ENCODE data around the gene TIGD6.
"Not testable (repeated sequence)": the region's sequence is repeated elsewhere in the genome, so short reads cannot be mapped to it uniquely, and the experiment has no call there.

The TIGD6 gene
- 2.6 reads per million, percentile 8 among the genes with 10 or more reads in this experiment for total RNA-seq

- DNase-seq = peak; percentile 73
Observed at GRCh38 chr5:150000256-150000989, at the start of gene TIGD6, which contains the start of gene HMGXB3. TIGD6 (minus strand) TSS chr5:150000654; CDS start chr5:149996348, 4,306 bp downstream. HMGXB3 (plus strand) TSS chr5:150000739; CDS start chr5:150004853, 4,114 bp downstream.

GRCh38 chr5:150046031-150046430, 45.6 kb upstream of the TIGD6 start:
- no peak for DNase-seq

- no peak for DNase-seq
Observed at GRCh38 chr5:150045549-150045948, 45.1 kb upstream of the TIGD6 start.

GRCh38 chr5:150044712-150045111, 44.3 kb upstream of the TIGD6 start:
- no peak for DNase-seq

GRCh38 chr5:150044329-150044681, 43.9 kb upstream of the TIGD6 start:
- no peak for DNase-seq

- no peak for DNase-seq
Observed at GRCh38 chr5:150043657-150044328, 43.3 kb upstream of the TIGD6 start.

GRCh38 chr5:150042459-150042858, 42.0 kb upstream of the TIGD6 start:
- no peak for DNase-seq

- DNase-seq = no peak
Observed at GRCh38 chr5:150038547-150038946, 38.1 kb upstream of the TIGD6 start.

GRCh38 chr5:150036513-150036912, 36.1 kb upstream of the TIGD6 start:
- DNase-seq = no peak

GRCh38 chr5:150035139-150035895, 34.9 kb upstream of the TIGD6 start:
- no peak for DNase-seq

- no peak for DNase-seq
Observed at GRCh38 chr5:150034662-150035061, 34.2 kb upstream of the TIGD6 start.

GRCh38 chr5:150033334-150033733, 32.9 kb upstream of the TIGD6 start:
- no peak for DNase-seq

- not testable (repeated sequence) for DNase-seq
Observed at GRCh38 chr5:150028047-150028446, 27.6 kb upstream of the TIGD6 start.

- DNase-seq = no peak
Observed at GRCh38 chr5:150026682-150027172, 26.3 kb upstream of the TIGD6 start.

GRCh38 chr5:150024346-150024984, 24.0 kb upstream of the TIGD6 start:
- no peak for DNase-seq

GRCh38 chr5:150023136-150023535, 22.7 kb upstream of the TIGD6 start:
- DNase-seq = no peak

- no peak for DNase-seq
Observed at GRCh38 chr5:150022681-150023080, 22.2 kb upstream of the TIGD6 start.

- no peak for DNase-seq
Observed at GRCh38 chr5:150022158-150022531, 21.7 kb upstream of the TIGD6 start.

- no peak for DNase-seq
Observed at GRCh38 chr5:150021491-150022157, 21.2 kb upstream of the TIGD6 start.

- no peak for DNase-seq
Observed at GRCh38 chr5:150020249-150020648, 19.8 kb upstream of the TIGD6 start.

- DNase-seq = no peak
Observed at GRCh38 chr5:150017226-150018005, 17.0 kb upstream of the TIGD6 start.
